HCT116 (cell line): ENCODE measurements around the gene FEZF2.

ENCODE experiments used
- EZH2 ChIP-seq: fragments of 200-600 bp; sonication (generic); IDR thresholded peaks from 2 replicates; pipeline ENCODE4 v1.6.1; 2017; ENCODE audit warnings: antibody characterized with exemption, mixed run types
- POLR2A ChIP-seq: IDR thresholded peaks from 2 replicates; pipeline ENCODE4 v1.7.0; 2011; ENCODE audit warnings: borderline replicate concordance; ENCODE audit not compliant: insufficient read depth, insufficient read length; ENCODE audit errors: extremely low read depth
- POLR2AphosphoS5 ChIP-seq: IDR thresholded peaks from 2 replicates; pipeline ENCODE4 v1.6.1; 2011; ENCODE audit warnings: mild to moderate bottlenecking, low read depth, low read length, moderate library complexity
- TF ChIP-seq, protein P1 (sequence below): IDR thresholded peaks from 2 replicates; pipeline ENCODE4 v1.6.1; 2011; ENCODE audit warnings: mild to moderate bottlenecking, low read length, moderate library complexity; ENCODE audit not compliant: insufficient replicate concordance; ENCODE audit errors: extremely low read depth
- TF ChIP-seq, protein P2 (sequence below), 3 experiments: fragments of 200-600 bp in 1 of 3; sonication (generic) in 1 of 3; IDR thresholded peaks in 2 of 3; conservative IDR thresholded peaks in 1 of 3; 2 replicates each; pipeline ENCODE4 v1.5.1; 2012 to 2017; ENCODE audit warnings: low read depth in 2 of 3, low read length in 2 of 3, antibody characterized with exemption in 1 of 3, borderline replicate concordance in 1 of 3, control low read depth in 1 of 3, mild to moderate bottlenecking in 1 of 3, mixed read lengths in 1 of 3, mixed run types in 1 of 3, moderate library complexity in 1 of 3; ENCODE audit not compliant: insufficient read depth in 1 of 3
- TF ChIP-seq, protein P3 (sequence below): IDR thresholded peaks from 2 replicates; pipeline ENCODE4 v1.6.1; 2012

DNA sequence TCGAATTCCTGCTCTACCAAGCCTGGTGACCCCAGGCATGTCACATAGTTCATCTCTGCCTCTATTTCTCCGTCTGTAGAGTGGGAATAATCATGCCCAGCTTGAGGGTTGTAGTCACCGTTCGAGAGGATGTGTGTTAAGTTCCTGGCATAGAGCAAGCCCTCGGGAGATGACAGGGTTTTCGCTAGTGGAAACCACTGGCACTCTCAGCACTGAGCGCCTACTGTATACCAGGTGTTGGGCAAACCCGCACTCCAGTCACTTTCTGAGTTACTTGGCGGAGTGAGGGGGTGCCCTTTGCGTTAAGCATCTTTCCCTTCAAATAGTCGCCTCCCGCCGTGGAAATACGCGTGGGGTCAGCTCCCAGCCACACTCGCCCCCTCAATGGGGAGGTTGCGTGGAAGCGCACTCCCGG lies 5.1 kb downstream of the FEZF2 start:
- no peak for TF ChIP-seq EZH2
- TF ChIP-seq, protein P1, sequence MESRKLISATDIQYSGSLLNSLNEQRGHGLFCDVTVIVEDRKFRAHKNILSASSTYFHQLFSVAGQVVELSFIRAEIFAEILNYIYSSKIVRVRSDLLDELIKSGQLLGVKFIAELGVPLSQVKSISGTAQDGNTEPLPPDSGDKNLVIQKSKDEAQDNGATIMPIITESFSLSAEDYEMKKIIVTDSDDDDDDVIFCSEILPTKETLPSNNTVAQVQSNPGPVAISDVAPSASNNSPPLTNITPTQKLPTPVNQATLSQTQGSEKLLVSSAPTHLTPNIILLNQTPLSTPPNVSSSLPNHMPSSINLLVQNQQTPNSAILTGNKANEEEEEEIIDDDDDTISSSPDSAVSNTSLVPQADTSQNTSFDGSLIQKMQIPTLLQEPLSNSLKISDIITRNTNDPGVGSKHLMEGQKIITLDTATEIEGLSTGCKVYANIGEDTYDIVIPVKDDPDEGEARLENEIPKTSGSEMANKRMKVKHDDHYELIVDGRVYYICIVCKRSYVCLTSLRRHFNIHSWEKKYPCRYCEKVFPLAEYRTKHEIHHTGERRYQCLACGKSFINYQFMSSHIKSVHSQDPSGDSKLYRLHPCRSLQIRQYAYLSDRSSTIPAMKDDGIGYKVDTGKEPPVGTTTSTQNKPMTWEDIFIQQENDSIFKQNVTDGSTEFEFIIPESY, result no peak
- TF ChIP-seq, protein P2, sequence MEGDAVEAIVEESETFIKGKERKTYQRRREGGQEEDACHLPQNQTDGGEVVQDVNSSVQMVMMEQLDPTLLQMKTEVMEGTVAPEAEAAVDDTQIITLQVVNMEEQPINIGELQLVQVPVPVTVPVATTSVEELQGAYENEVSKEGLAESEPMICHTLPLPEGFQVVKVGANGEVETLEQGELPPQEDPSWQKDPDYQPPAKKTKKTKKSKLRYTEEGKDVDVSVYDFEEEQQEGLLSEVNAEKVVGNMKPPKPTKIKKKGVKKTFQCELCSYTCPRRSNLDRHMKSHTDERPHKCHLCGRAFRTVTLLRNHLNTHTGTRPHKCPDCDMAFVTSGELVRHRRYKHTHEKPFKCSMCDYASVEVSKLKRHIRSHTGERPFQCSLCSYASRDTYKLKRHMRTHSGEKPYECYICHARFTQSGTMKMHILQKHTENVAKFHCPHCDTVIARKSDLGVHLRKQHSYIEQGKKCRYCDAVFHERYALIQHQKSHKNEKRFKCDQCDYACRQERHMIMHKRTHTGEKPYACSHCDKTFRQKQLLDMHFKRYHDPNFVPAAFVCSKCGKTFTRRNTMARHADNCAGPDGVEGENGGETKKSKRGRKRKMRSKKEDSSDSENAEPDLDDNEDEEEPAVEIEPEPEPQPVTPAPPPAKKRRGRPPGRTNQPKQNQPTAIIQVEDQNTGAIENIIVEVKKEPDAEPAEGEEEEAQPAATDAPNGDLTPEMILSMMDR (IDR thresholded peaks at IDR 0.05 in 2 of 3, conservative IDR thresholded peaks at IDR 0.05 in 1 of 3; ENCODE audit: borderline replicate concordance in 1 of 3, insufficient read depth in 1 of 3, low read depth in 2 of 3, low read length in 2 of 3), result no peak
- no peak for TF ChIP-seq POLR2A
- no peak for TF ChIP-seq POLR2AphosphoS5
- TF ChIP-seq, protein P3, sequence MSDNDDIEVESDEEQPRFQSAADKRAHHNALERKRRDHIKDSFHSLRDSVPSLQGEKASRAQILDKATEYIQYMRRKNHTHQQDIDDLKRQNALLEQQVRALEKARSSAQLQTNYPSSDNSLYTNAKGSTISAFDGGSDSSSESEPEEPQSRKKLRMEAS, result no peak
